NT2/D1 (cell line): Measurements from ENCODE around the gene NCOA3.

Experiments used
- SUZ12 ChIP-seq: IDR thresholded peaks from 2 replicates; pipeline ENCODE4 v1.6.1; 2011; ENCODE audit not compliant: insufficient read length, insufficient read depth; ENCODE audit errors: extremely low read depth
- YY1 ChIP-seq: IDR thresholded peaks from 2 replicates; pipeline ENCODE4 v1.6.1; 2011; ENCODE audit not compliant: insufficient read length, insufficient read depth
- ZNF274 ChIP-seq: IDR thresholded peaks from 2 replicates; pipeline ENCODE4 v1.6.1; 2011; ENCODE audit warnings: mild to moderate bottlenecking, low read depth, low read length

- TF ChIP-seq YY1 (no peak), ZNF274 (no peak), SUZ12 (no peak)
Measured at GRCh38 chr20:47547034-47547387, 45.3 kb downstream of the NCOA3 start.
